Mononuclear cell (primary cell): ENCODE results near the gene ATP9A. TPM values are rescaled to one million over a fixed set of nuclear protein-coding genes. Genes with fewer than 3 reads are reported as not detected.
A peak's percentile ranks its signal among the peaks of the same experiment; 100 is the strongest.
"Not testable (repeated sequence)": the region's sequence is repeated elsewhere in the genome, so short reads cannot be mapped to it uniquely, and the experiment has no call there.

Source experiments
- H3K27me3 ChIP-seq: 2 replicates; pipeline ENCODE4 v1.6.0; 2011; ENCODE audit warnings: low read length, control low read depth; ENCODE audit not compliant: insufficient read depth
- H3K4me1 ChIP-seq: 2 replicates; pipeline ENCODE4 v1.5.1; 2011; ENCODE audit warnings: mild to moderate bottlenecking, low read length, control low read depth; ENCODE audit not compliant: insufficient read depth
- H3K4me3 ChIP-seq: 2 replicates; pipeline ENCODE4 v1.5.1; 2011; ENCODE audit warnings: mild to moderate bottlenecking, low read length, moderate library complexity
- H3K9me3 ChIP-seq: 2 replicates; pipeline ENCODE4 v1.5.1; 2011; ENCODE audit warnings: low read depth, mild to moderate bottlenecking, control low read depth, low read length
- total RNA-seq: library from RNA; depleted of rRNA; stranded (reverse); fragments of >200 nt; gene quantifications from one replicate; pipeline ENCODE4 v1.2.3, GENCODE V29; 2012

The ATP9A gene
- total RNA-seq, 1 donor, result 2.3 TPM

- Histone ChIP-seq H3K4me3 (no peak overlapping the region), H3K27me3 (peaks cover 11% of the 10 kb centered on the region), H3K9me3 (no peaks in the 10 kb centered on the region), H3K4me1 (peaks cover 6% of the 10 kb centered on the region)
These were observed 1.9 kb upstream of the ATP9A start for GRCh38 chr20:51769976-51770615.

GRCh38 chr20:51768759-51769517 is 748 bp upstream of the ATP9A start:
- H3K4me1 ChIP-seq, result peaks cover 6% of the 10 kb centered on the region

GRCh38 chr20:51766994-51767866 is 960 bp downstream of the ATP9A start:
- Histone ChIP-seq H3K27me3 (peaks cover 11% of the 10 kb centered on the region), H3K4me1 (peaks cover 6% of the 10 kb centered on the region), H3K4me3 (peak overlapping the region; percentile 25), H3K9me3 (no peaks in the 10 kb centered on the region)

More at GRCh38 chr20:51768759-51769517, 748 bp upstream of the ATP9A start:
- Histone ChIP-seq H3K4me3 (no peak overlapping the region), H3K27me3 (peaks cover 11% of the 10 kb centered on the region), H3K9me3 (no peaks in the 10 kb centered on the region)

GRCh38 chr20:51765381-51765780 is 2.8 kb downstream of the ATP9A start:
- H3K4me1 ChIP-seq, H3K9me3 ChIP-seq, H3K4me3 ChIP-seq: not testable (repeated sequence)
- H3K27me3 ChIP-seq, result peaks cover 11% of the 10 kb centered on the region

GRCh38 chr20:51763965-51764602 is 4.1 kb downstream of the ATP9A start:
- Histone ChIP-seq H3K4me3 (no peak overlapping the region), H3K27me3 (peaks cover 9% of the 10 kb centered on the region), H3K9me3 (no peaks in the 10 kb centered on the region), H3K4me1 (peaks cover 6% of the 10 kb centered on the region)

- H3K27me3 ChIP-seq, result no peaks in the 10 kb centered on the region
- no peaks in the 10 kb centered on the region for H3K4me1 ChIP-seq
- H3K4me3 ChIP-seq, result no peak overlapping the region
- no peaks in the 10 kb centered on the region for H3K9me3 ChIP-seq
These were observed 7.2 kb downstream of the ATP9A start for GRCh38 chr20:51760905-51761546.

GRCh38 chr20:51759769-51760510 is 8.2 kb downstream of the ATP9A start:
- no peak overlapping the region for H3K4me3 ChIP-seq
- no peaks in the 10 kb centered on the region for H3K9me3 ChIP-seq
- no peaks in the 10 kb centered on the region for H3K4me1 ChIP-seq
- no peaks in the 10 kb centered on the region for H3K27me3 ChIP-seq

GRCh38 chr20:51758978-51759544 is 9.1 kb downstream of the ATP9A start:
- H3K27me3 ChIP-seq, result no peaks in the 10 kb centered on the region

GRCh38 chr20:51757226-51757625 is 11.0 kb downstream of the ATP9A start:
- Histone ChIP-seq H3K9me3 (no peaks in the 10 kb centered on the region), H3K4me3 (no peak overlapping the region), H3K27me3 (no peaks in the 10 kb centered on the region), H3K4me1 (no peaks in the 10 kb centered on the region)

More at GRCh38 chr20:51758978-51759544, 9.1 kb downstream of the ATP9A start:
- Histone ChIP-seq H3K9me3 (no peaks in the 10 kb centered on the region), H3K4me1 (no peaks in the 10 kb centered on the region), H3K4me3 (no peak overlapping the region)

GRCh38 chr20:51756653-51757052 is 11.5 kb downstream of the ATP9A start:
- H3K27me3 ChIP-seq, result no peaks in the 10 kb centered on the region
- H3K4me1 ChIP-seq, result no peaks in the 10 kb centered on the region
- no peak overlapping the region for H3K4me3 ChIP-seq
- H3K9me3 ChIP-seq, result no peaks in the 10 kb centered on the region

GRCh38 chr20:51753220-51753619 is 15.0 kb downstream of the ATP9A start:
- H3K4me3 ChIP-seq, H3K9me3 ChIP-seq, H3K27me3 ChIP-seq, H3K4me1 ChIP-seq: not testable (repeated sequence)

- Histone ChIP-seq H3K9me3 (no peaks in the 10 kb centered on the region), H3K27me3 (no peaks in the 10 kb centered on the region), H3K4me1 (no peaks in the 10 kb centered on the region), H3K4me3 (no peak overlapping the region)
These were observed 15.7 kb downstream of the ATP9A start for GRCh38 chr20:51752343-51752951.

- Histone ChIP-seq H3K9me3 (no peaks in the 10 kb centered on the region), H3K4me1 (no peaks in the 10 kb centered on the region), H3K27me3 (no peaks in the 10 kb centered on the region), H3K4me3 (no peak overlapping the region)
These were observed 17.3 kb downstream of the ATP9A start for GRCh38 chr20:51750770-51751388.
